Neutrophil (primary cell): ENCODE data around the gene SMURF1.

Experiments
- H3K27ac ChIP-seq: fragments of 200-600 bp; sonication (generic); 2 replicates; pipeline ENCODE4 v1.5.1; 2016; ENCODE audit warnings: mild to moderate bottlenecking, moderate library complexity
- H3K27me3 ChIP-seq: fragments of 200-600 bp; sonication (generic); 2 replicates; pipeline ENCODE4 v1.6.0; 2016; ENCODE audit warnings: mild to moderate bottlenecking
- H3K36me3 ChIP-seq: fragments of 200-600 bp; sonication (generic); 2 replicates; pipeline ENCODE4 v1.5.1; 2017
- H3K4me1 ChIP-seq, 2 experiments: fragments of 200-600 bp in 1 of 2; sonication (generic) in 1 of 2; 1 replicate in 1 of 2; 2 replicates in 1 of 2; pipeline versions ENCODE4 v1.5.1 to v1.6.1; 2013 to 2016; ENCODE audit warnings: low read depth in 1 of 2, low read length in 1 of 2, mild to moderate bottlenecking in 1 of 2, moderate library complexity in 1 of 2; ENCODE audit not compliant: control insufficient read depth in 1 of 2, insufficient read depth in 1 of 2
- H3K4me3 ChIP-seq, 2 experiments: fragments of 200-600 bp in 1 of 2; sonication (generic) in 1 of 2; 1 replicate in 1 of 2; 2 replicates in 1 of 2; pipeline ENCODE4 v1.5.1; 2013 to 2016; ENCODE audit warnings: low read depth in 1 of 2, low read length in 1 of 2, mild to moderate bottlenecking in 1 of 2, moderate library complexity in 1 of 2
- H3K9me3 ChIP-seq: fragments of 200-600 bp; sonication (generic); 2 replicates; pipeline ENCODE4 v1.5.1; 2016
- TF ChIP-seq, protein P1 (sequence below): fragments of 200-600 bp; sonication (generic); IDR thresholded peaks from 2 replicates; pipeline ENCODE4 v1.5.1; 2016; ENCODE audit warnings: antibody characterized with exemption

The SMURF1 gene

DNA sequence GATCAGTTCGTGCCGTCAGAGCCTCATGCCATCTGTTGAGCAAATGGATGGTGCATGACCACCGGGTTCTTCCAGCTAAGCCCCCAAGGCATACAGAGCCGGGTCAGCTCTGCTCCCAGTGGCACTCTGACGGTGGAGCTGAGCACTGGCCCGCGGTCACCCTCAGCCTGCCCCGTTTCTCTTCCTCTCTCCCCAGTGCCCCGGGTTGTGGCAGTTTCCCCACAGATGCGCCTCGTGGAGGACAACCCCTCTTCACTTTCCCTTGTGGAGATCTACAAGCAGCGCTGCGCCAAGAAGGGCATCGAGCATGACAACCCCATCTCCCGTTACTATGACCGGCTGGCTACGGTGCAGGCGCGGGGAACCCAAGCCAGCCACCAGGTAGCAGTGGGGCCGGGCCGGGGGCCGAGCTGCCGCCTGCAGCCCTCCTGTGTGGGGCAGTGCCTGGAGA lies 135.7 kb downstream of the SMURF1 start:
- Histone ChIP-seq H3K9me3 (no peaks in the 10 kb centered on the region), H3K27ac (no peak overlapping the region), H3K27me3 (no peaks in the 10 kb centered on the region), H3K36me3 (peaks cover 99% of the 10 kb centered on the region), H3K4me1 (no peaks in the 10 kb centered on the region), H3K4me3 (no peak overlapping the region)
- TF ChIP-seq, protein P1, sequence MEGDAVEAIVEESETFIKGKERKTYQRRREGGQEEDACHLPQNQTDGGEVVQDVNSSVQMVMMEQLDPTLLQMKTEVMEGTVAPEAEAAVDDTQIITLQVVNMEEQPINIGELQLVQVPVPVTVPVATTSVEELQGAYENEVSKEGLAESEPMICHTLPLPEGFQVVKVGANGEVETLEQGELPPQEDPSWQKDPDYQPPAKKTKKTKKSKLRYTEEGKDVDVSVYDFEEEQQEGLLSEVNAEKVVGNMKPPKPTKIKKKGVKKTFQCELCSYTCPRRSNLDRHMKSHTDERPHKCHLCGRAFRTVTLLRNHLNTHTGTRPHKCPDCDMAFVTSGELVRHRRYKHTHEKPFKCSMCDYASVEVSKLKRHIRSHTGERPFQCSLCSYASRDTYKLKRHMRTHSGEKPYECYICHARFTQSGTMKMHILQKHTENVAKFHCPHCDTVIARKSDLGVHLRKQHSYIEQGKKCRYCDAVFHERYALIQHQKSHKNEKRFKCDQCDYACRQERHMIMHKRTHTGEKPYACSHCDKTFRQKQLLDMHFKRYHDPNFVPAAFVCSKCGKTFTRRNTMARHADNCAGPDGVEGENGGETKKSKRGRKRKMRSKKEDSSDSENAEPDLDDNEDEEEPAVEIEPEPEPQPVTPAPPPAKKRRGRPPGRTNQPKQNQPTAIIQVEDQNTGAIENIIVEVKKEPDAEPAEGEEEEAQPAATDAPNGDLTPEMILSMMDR, result no peak

DNA sequence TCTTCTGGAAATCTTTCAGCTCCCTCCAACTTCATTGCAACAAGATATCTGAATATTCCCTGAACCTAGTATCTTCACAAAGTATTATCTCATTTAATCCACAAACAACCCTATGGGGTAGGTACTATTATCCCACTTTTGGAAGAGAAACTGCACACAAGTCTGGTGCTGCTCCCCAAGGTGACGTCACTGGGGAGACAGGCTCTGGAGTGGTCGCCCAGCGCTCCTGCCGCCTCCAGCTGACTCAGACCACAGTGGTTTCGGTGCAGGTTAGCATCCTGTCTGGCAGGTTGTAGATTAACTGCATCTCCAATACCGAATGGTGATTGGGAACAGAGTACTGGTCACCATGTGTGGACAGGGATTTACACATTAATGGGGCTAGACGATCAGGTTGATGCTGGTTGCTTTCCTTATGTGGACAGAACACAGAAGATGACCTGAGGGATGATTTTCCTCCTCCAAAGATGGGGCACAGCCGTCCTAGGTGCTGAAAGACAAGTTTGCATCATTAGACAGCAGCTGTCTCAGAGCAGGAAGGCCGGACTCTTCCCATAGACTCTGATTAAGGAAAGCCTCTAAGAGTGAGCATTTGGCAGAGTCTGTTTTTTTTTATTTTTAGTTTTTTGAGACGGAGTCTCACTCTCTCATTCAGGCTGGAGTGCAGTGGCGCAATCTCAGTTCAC lies 137.0 kb downstream of the SMURF1 start:
- peaks cover 99% of the 10 kb centered on the region for H3K36me3 ChIP-seq
- TF ChIP-seq, protein P1, result no peak
- no peaks in the 10 kb centered on the region for H3K27me3 ChIP-seq
- no peak overlapping the region for H3K4me3 ChIP-seq
- no peak overlapping the region for H3K27ac ChIP-seq
- H3K4me1 ChIP-seq, result no peaks in the 10 kb centered on the region
- no peaks in the 10 kb centered on the region for H3K9me3 ChIP-seq

DNA sequence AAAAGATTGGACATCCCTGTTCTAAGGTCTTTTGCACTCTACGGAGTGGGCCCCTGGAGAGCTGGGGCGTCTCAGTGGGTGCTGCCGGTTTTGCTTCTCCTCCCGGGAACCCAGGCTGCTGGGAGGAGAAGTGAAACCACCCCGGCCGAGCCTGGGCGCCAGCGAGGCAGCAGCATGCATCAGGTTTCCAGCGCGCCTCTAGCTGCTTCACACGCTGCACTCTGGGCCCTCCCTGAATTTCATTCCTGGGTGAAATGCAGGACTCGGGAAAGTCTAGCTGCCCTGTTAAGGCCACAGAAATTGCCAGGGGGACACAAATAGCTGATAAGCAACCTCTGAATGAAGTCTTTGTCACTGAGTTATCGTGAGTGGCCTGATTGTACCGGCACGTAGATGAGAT lies 138.1 kb downstream of the SMURF1 start:
- H3K4me3 ChIP-seq, result no peak overlapping the region
- TF ChIP-seq, protein P1, result no peak

DNA sequence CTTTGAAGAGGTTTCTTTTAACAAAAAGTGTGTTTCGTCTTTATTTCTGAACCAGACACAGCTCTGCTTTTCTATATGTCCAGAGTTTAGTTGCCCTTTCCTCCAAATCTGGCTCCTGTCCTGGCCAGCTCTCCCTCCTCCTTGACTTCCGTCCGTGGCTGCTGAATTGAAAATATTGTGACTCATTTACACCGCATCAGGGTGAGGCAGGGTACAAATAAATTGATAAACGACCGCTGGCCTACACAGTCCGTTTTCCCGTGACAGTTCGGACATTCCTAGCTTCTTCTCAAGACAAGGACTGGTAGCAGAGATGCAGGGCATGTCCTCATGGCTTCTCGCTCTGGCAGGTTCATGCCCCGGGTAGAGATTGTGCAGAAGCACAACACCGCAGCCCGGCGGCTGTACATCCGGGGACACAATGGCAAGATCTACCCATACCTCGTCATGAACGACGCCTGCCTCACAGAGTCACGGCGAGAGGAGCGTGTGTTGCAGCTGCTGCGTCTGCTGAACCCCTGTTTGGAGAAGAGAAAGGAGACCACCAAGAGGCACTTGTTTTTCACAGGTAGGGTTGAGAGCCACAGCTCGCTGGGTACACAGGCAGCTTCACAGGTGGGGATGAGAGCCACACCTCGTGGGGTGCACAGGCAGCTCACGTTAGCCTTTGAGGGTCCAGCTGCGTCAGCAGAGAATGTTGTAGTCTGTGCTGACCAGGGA lies 139.0 kb downstream of the SMURF1 start:
- TF ChIP-seq, protein P1, result no peak
- Histone ChIP-seq H3K4me3 (no peak overlapping the region), H3K36me3 (peaks cover 99% of the 10 kb centered on the region), H3K27ac (no peak overlapping the region), H3K9me3 (no peaks in the 10 kb centered on the region), H3K27me3 (no peaks in the 10 kb centered on the region), H3K4me1 (no peaks in the 10 kb centered on the region)

More for the DNA sequence above, 138.1 kb downstream of the SMURF1 start:
- Histone ChIP-seq H3K36me3 (peaks cover 99% of the 10 kb centered on the region), H3K27ac (no peak overlapping the region), H3K4me1 (no peaks in the 10 kb centered on the region), H3K27me3 (no peaks in the 10 kb centered on the region), H3K9me3 (no peaks in the 10 kb centered on the region)

DNA sequence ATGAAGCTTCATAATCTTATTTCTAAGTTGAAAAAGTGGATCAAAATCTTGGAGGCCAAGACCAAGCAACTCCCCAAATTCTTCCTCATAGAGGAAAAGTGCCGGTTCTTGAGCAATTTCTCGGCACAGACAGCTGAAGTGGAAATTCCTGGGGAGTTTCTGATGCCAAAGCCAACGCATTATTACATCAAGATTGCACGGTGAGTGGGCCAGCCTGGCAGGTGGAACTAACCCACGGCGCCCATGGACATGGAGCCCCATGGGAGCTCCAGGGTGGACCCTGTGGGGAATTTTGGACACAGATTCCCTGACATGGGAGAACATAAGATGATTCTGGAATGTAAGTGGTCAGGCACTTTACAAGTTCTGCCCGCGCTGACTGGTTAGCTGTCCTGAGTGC lies 139.7 kb downstream of the SMURF1 start:
- no peaks in the 10 kb centered on the region for H3K27me3 ChIP-seq
- TF ChIP-seq, protein P1, result no peak
- H3K27ac ChIP-seq, result no peak overlapping the region
- no peak overlapping the region for H3K4me3 ChIP-seq
- H3K4me1 ChIP-seq, result no peaks in the 10 kb centered on the region
- peaks cover 99% of the 10 kb centered on the region for H3K36me3 ChIP-seq
- H3K9me3 ChIP-seq, result no peaks in the 10 kb centered on the region
